Panc1 (cell line): ENCODE data around the gene TUSC7. TPM values are rescaled to one million over a fixed set of nuclear protein-coding genes. Genes with fewer than 3 reads are reported as not detected.

Experiments
- ATAC-seq: fragments of 200-7000 bp; cut with Tn5 transposase; 2 replicates; pipeline ENCODE4 v1.9.1; 2020; ENCODE audit warnings: mild to moderate bottlenecking, moderate library complexity
- BruUV-seq: library from RNA; stranded (reverse); fragments of 400-500 nt; replicated peaks from 2 replicates; lab custom pipeline; 2021; lab: Mats Ljungman, UMichigan
- CTCF ChIA-PET: fragments of 300-600 bp; sonication (Branson Sonifier 250); formaldehyde crosslinking; loops from one replicate; lab custom pipeline; 2022; ENCODE audit warnings: antibody characterized with exemption; lab: Charles Lee
- POLR2A ChIA-PET: fragments of 300-600 bp; sonication (Branson Sonifier 250); formaldehyde crosslinking; loops from one replicate; lab custom pipeline; 2022; ENCODE audit warnings: antibody characterized with exemption; lab: Charles Lee
- DNase-seq: peaks from one replicate; pipeline ENCODE4 v3.0.0-alpha.2; 2010; ENCODE audit warnings: low read depth, low spot score
- H3K27ac ChIP-seq: 2 replicates; pipeline ENCODE4 v1.5.1; 2011; ENCODE audit warnings: mild to moderate bottlenecking, low read length, inconsistent platforms
- H3K27me3 ChIP-seq: fragments of 200-500 bp; sonication (Bioruptor generic); 2 replicates; pipeline ENCODE4 v1.6.0; 2014; ENCODE audit warnings: low read length, inconsistent platforms; ENCODE audit not compliant: control insufficient read depth, insufficient read depth
- H3K36me3 ChIP-seq: fragments of 200-500 bp; sonication (Bioruptor generic); 2 replicates; pipeline ENCODE4 v1.5.1; 2014; ENCODE audit warnings: inconsistent platforms, mild to moderate bottlenecking, low read length, moderate library complexity; ENCODE audit not compliant: control insufficient read depth, insufficient read depth
- H3K4me1 ChIP-seq: 2 replicates; pipeline ENCODE4 v1.5.1; 2011; ENCODE audit warnings: inconsistent platforms, mild to moderate bottlenecking, low read length, moderate library complexity; ENCODE audit not compliant: control insufficient read depth, insufficient read depth
- H3K4me3 ChIP-seq, 2 experiments: 2 replicates each; pipeline ENCODE4 v1.5.1; 2011 to 2012; ENCODE audit warnings: low read depth in 2 of 2, low read length in 2 of 2, mild to moderate bottlenecking in 2 of 2, inconsistent platforms in 1 of 2, moderate library complexity in 1 of 2
- H3K9me3 ChIP-seq: fragments of 200-500 bp; sonication (Bioruptor generic); 2 replicates; pipeline ENCODE4 v1.5.1; 2014; ENCODE audit warnings: low read depth, mild to moderate bottlenecking, inconsistent platforms, low read length, moderate library complexity; ENCODE audit not compliant: control insufficient read depth, insufficient read depth
- CTCF ChIP-seq: fragments of 450-650 bp; IDR thresholded peaks from 2 replicates; pipeline ENCODE4 v1.5.1; 2017; ENCODE audit warnings: mild to moderate bottlenecking
- POLR2AphosphoS5 ChIP-seq: IDR thresholded peaks from 2 replicates; pipeline ENCODE4 v1.6.1; 2012; ENCODE audit warnings: mild to moderate bottlenecking, low read depth, low read length, moderate library complexity
- REST ChIP-seq, 2 experiments: IDR thresholded peaks; 2 replicates each; pipeline ENCODE4 v1.6.1; 2011 to 2012; ENCODE audit warnings: low read depth in 2 of 2, control low read depth in 1 of 2, low read length in 1 of 2, mild to moderate bottlenecking in 1 of 2, moderate library complexity in 1 of 2; ENCODE audit not compliant: insufficient read depth in 1 of 2
- SIN3A ChIP-seq: IDR thresholded peaks from 2 replicates; pipeline ENCODE4 v1.6.1; 2012; ENCODE audit warnings: low read depth, mild to moderate bottlenecking, low read length, moderate library complexity, borderline replicate concordance; ENCODE audit not compliant: insufficient read depth
- TCF7L2 ChIP-seq: IDR thresholded peaks from 2 replicates; pipeline ENCODE4 v1.6.1; 2011; ENCODE audit warnings: mild to moderate bottlenecking, low read depth, low read length, inconsistent platforms
- in situ Hi-C: cut with HindIII; loops from 2 replicates; pipeline ENCODE4 v1.10.0; 2016; ENCODE audit warnings: low sequenced_read_pairs, low pct_unique_long_range_greater_than_20kb
- intact Hi-C: fragments of 100-400 bp; cut with micrococcal nuclease; formaldehyde crosslinking; loops from one replicate; pipeline ENCODE4 v1.10.0; 2022; ENCODE audit not compliant: unreplicated experiment
- total RNA-seq: library from RNA; stranded (reverse); gene quantifications from one replicate; pipeline ENCODE4 v1.2.1, GENCODE V29; 2021; ENCODE audit not compliant: unreplicated experiment

Gene TUSC7
- total RNA-seq, 1 experiment from 2014 or later: not detected

DNA sequence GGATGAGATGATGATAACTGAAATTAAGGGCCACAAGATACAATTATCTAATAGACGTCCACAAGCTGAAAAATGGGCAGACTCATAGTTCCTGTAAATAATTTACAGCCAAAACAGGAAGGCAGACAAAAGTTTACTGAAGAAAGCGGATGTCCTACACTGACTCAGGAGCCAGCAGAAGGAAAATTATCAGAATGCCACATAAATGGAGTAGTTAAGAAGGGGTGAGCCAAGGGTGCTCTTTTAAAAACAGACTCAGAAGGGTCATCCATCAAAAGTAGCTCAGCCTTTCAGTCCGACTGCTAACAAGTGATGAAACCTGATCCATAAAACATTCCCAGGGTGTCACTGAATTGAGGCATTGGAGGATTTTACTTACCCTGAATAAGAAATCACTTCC is 39.8 kb downstream of the TUSC7 start:
- Histone ChIP-seq H3K27ac (no peak overlapping the region), H3K36me3 (no peaks in the 10 kb centered on the region), H3K4me3 (no peak overlapping the region), H3K9me3 (no peaks in the 10 kb centered on the region), H3K27me3 (no peaks in the 10 kb centered on the region), H3K4me1 (no peaks in the 10 kb centered on the region)
- ChIA-PET POLR2A (no interaction called here), CTCF (no interaction called here)
- ATAC-seq: no peak
- in situ Hi-C loops: no loop called here
- TF ChIP-seq TCF7L2 (no peak), REST (IDR thresholded peaks at IDR 0.05; ENCODE audit: insufficient read depth in 1 of 2, low read depth in 2 of 2, low read length in 1 of 2) (no peak), POLR2AphosphoS5 (no peak), SIN3A (no peak), CTCF (no peak)
- intact Hi-C loops: no loop called here
- DNase-seq: no peak
- no TSS peak for BruUV-seq

DNA sequence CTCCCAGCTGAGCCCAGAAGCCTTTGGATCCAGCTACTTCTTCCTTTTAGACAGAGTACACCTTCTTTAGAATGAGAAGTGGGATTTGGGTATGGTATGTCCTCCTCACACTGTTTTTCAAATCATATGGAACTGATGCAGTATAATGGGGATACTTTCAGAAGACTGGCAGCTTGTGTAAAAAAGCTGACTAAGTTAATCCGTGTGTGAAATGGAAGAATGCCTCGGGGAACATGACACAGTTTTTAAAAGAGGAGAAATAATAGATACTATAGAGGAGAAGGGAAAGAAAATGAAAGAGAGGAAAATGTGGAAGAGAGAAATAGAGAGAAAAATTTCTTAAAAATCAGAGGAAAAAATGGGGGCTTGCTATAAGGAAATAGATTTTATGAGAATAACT is 47.7 kb downstream of the TUSC7 start:
- ChIA-PET CTCF (interaction anchor here (0.5 kb wide), 1 partner anchor 462 kb away, joined by 3 read pairs; no protein-coding TSS in a partner anchor), POLR2A (no interaction called here)
- TF ChIP-seq REST (IDR thresholded peaks at IDR 0.05; ENCODE audit: insufficient read depth in 1 of 2, low read depth in 2 of 2, low read length in 1 of 2) (no peak), CTCF (no peak), SIN3A (no peak), TCF7L2 (no peak), POLR2AphosphoS5 (no peak)
- no peaks in the 10 kb centered on the region for H3K36me3 ChIP-seq
- no peaks in the 10 kb centered on the region for H3K27me3 ChIP-seq
- H3K4me3 ChIP-seq: no peak overlapping the region
- ATAC-seq (no peak), DNase-seq (no peak)
- no peaks in the 10 kb centered on the region for H3K4me1 ChIP-seq
- H3K9me3 ChIP-seq: no peaks in the 10 kb centered on the region
- intact Hi-C loops (loop anchor here (5.0 kb wide), 2 partner anchors 145 to 615 kb away; no protein-coding TSS in a partner anchor), in situ Hi-C loops (no loop called here)
- BruUV-seq: no TSS peak
- H3K27ac ChIP-seq: no peak overlapping the region
